SK-N-DZ (cell line): ENCODE measurements around the gene TAS1R2.
A peak's percentile ranks its signal among the peaks of the same experiment; 100 is the strongest.
"Not testable (repeated sequence)": the region's sequence is repeated elsewhere in the genome, so short reads cannot be mapped to it uniquely, and the experiment has no call there.

Experiments used
- DNase-seq: peaks from one replicate; pipeline ENCODE4 v3.0.0-alpha.2; 2015; ENCODE audit warnings: low spot score

The TAS1R2 gene

DNA sequence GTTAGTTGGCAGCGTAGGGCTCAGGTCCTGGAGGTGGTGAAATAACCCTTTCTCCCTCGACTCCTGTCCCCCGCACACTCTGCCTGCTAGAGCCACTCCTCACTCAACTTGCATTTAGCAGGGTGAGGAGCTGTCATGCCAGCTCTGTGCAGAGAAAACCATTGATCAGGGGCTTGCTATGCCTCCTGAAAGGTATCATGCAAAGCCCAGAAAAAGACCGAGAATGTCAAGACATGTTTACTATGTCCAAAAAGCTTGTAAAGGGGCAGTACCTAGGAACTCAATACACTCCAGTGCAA is 24.9 kb upstream of the TAS1R2 start:
- no peak for DNase-seq

DNA sequence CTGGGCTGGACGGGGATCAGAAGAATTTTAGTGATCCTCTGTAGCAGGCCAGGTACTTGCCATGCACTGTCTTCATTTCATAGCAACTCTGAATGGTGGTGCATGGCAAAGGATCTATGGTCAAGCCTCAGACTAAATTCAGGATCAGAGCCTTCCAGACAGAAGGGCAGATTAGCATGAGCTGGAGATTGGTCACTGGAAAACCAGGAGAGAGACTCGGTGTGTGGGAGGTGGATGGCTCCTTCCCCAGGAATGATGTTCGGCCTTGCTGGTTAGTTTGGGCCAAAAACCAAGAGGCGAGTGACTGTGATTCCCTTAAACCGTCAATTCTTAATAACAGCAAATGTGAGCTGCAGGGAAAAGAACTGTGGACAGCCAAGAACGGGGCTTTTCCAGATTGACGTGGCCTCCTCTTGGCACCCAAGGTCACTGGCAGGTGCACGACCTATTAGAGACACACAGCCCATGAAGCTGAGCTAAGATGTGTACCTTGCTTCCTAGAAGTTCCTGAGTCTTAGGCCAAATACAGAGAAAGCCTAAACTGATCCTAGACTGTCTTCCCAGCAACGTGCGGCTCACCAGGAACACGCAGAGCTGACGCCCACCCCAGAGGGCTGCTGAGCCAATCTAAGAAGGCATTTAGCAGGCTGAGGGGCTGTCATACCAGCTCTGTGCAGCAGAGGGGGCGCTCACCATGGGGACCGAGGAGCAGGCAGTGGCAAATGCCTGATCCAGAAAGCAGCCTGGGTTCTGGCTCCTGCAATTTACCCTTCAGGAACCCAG is 24.4 kb upstream of the TAS1R2 start:
- peak; percentile 63 for DNase-seq

DNA sequence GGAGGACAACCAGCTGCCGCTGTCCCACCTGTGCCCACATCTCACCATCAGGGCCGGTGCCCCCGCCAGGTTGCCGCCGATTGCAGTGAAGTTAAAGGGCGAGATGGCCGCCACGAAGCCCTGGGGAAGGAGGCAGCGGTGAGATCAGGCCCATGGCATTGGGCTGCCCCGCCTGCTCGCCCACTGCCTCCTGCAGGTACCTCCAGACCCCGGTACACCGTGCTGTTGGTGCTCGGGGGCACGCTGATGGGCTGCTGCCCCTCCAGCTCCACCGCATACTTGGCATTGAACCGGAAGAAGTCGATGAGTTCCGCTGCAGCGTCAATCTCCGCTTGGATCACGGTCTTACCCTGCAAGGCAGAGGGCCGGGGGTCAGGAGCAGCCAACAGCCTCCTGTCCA is 23.6 kb upstream of the TAS1R2 start:
- no peak for DNase-seq

DNA sequence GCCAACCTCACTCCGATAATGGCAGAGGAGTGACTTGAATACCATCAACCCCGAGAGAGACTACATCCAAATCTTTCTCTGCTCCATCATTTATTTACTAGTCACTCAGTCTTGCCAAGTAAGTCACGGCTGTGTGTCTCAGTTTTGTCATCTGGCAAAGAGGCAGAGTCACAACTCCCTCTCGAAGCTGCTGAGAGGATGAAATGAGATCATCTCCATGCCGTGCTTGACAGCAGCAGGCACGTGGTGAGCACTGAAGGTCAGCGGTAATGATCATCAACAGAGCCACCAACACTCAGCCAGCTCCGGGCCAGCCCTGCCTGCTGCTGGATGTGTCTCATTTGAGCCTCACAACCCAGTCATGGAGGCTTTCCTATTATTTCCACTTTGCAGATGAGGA is 23.0 kb upstream of the TAS1R2 start:
- no peak for DNase-seq

DNA sequence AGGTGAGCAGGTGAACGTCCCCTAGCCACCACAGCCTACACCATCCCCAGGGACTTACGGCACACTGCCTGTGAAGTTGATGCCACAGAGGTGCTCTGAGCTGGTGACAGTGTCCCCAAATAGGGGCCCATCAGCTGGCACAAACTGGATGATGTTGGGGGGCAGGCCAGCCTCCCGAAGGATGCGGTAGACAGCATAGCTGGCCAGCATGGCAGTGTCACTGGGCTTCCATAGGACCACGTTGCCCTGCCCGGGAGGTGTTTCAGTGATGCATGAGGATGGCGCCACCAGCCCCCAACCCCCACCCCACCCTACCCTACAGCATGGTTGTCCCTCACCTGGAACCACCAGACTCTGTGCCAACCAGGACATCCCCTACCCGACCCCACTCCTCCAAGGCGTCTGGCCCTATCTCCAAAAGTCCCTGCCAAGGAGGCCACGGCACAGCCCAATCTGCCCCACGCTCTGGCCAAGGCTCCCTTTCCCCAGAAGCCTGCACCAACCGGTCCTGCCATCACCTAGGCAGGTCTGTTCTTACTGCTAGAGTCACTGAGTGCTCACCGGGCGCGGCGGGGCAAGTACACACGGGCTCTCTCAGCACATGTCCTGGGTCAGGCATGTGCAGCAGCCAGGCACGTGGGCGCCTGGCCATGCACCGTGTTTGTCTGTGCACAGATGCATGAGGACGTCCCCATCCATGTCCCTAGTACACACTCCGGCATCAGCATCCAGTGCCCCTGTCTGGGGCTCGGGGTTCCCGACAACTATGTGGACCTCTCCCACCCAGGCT is 22.4 kb upstream of the TAS1R2 start:
- no peak for DNase-seq

DNA sequence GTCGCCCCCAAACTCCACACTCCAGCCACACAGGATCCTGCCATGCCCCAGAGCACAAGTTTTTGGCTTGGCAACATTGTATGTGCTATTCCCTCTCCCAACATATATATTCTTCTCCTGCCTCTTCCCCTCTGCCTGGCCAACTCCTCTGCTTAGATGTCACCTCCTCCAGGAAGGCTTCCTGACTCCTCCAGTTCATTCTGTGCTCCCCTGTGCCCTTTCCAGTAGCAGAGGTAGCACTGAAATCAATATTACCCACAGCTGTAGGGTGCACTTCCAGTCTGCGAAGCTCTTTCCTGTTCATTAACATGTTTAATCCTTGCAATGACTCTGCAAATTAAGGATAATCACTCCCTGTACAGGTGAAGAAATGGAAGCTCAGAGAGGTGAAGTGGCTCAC is 21.7 kb upstream of the TAS1R2 start:
- DNase-seq: no peak

DNA sequence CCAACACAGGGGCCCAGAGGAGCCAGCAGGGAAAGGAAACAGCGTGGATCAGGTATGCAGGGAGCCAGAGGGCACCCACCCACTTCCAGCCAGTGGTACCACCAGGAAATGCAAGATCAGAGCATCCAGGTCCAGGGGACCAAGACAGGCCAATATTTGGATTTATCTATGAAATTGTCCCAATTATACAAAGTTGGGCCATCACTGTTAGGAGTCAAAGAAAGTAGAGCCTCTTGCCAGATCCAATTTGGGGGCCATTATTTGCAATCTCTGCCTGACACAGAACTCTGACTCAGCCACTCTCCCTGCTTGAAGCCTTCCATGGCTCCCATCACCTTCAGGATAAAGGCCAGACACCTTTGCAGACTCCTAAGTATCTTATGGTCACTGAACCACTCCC is 21.1 kb upstream of the TAS1R2 start:
- no peak for DNase-seq

DNA sequence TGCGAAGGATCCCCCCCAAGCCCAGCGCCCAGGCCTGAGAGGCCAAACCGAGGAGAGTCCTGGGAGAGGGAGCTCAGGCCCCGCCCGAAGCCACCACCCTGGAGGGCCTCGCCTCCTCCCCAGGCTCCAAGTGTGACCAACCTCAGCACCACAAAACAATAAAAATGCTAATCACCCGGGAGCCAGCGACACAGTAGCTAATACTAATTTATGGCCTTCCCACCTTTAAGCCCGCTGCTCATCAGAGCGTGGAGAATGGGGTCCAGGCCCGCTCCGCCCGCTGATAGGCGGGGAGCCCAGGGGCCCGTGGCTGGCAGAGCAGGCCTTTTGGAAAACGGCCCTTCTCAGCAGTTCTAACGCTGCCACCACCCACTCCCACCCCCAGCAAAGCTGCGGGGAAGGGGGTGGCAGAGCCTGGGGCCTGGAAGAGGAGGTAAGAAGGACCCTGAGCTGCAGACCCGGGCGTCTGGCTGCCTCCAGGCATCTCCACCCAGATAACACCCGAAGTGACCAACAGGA is 20.4 kb upstream of the TAS1R2 start:
- DNase-seq: peak; percentile 57

DNA sequence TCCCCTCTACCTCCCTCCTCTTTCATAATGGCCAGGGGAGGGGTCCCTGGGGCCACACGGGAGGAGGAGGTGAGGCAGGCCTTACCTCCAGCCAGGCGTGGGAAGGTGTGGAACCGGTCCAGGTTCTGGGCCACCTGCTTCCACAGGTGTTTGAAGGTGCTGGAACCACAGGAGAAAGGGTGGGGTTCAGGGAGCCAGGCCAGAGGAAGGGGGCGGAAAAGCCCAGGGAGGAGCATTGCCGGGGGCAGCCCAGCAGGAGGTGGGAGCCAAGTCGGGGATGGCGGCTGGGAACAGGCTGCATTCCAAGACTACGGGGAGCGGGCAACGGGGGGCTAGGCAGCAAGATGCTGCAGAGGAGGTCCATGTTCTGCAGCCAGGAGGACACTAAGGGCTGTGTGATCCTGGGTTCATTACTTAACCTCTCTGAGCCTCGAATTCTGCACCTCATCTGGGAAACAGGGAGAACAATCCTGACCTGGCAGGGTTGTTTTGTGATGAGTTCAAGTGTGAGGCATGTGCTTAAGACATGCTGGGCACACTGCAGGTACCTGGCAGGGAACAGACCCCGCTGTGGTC is 19.8 kb upstream of the TAS1R2 start:
- no peak for DNase-seq

DNA sequence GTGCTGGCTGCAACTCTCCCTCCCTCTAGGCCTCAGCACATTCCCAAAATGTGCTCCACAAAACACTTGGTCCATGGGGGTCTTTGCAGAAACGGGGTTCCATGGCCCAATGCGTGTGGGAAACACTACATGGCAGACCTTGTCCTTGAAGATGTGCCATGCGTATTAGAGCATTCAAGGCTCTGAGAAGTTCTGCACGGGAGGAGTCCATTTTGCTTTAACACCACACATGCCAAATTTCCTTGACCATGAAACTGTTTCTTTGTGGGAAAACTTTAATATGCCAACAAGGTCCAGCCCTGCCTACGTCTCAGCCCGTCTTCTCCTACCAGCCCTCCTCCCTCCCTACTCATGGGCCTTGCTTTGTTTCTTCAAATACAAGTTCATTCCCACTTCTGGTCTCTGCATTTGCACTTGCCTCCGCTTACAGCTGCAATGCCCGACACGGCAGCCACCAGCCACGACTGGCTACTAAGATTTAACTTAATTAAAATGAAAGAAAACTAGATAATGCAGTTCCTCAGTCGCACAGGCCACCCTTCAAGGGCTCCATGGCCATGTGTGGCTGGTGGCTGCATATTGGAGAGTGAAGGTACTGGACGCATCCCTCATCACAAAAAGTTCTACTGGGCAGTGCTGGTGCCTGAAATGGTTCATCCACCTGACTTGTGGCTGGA is 19.2 kb upstream of the TAS1R2 start:
- DNase-seq: peak; percentile 80

DNA sequence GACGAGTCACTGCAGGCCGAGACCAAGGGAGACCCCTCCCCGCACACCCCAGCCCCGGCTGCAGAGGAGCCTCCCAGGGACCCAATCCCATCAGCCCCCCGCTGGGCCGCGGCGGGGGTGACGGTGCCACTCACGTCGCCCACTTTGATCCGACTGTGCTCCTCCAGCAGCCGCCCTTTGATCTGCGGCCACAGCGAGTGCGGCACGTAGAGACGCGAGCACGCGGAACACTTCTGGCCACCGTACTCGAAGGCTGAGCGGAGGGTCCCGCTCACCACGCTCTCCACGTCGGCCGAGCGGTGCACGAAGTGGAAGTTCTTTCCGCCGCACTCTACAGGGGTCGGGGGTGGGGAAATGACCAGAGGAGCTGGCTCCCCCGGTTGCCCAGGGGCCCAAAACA is 17.8 kb upstream of the TAS1R2 start:
- DNase-seq: no peak

DNA sequence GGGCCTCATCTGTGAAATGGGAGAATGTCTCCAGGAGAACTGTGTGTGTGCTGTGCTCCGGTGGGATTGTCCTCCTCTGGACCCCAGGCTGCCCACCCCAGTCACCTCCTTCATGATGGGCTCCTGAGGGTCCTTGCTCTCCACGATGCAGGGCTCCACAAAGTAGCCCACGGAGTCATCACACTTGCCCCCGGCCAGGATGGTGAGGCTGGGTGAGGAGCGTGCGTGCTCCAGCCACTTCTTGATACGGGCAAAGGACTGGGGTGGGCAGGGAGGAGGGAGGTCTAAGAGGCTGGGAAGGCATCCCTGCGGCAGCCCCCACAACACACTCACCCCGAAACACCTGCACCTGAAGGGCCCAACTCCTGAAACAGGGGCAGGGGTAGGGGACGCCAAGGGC is 16.8 kb upstream of the TAS1R2 start:
- no peak for DNase-seq

DNA sequence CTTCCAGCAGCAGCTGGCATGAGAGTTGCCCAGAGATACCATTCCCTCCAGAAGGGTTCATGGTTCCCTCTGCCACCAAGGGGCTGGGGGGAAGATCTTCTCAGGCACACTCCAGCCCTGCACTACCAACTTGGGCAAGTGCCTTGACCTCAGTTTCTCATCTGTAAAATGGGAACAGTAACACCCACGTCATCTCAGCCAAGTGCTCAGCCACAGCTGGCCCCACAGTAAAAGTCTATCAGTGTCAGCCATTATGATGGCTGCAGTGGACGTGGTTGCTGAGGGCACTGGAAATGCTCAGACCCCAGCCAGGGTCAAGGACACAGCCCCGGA is 16.3 kb upstream of the TAS1R2 start:
- DNase-seq: no peak

DNA sequence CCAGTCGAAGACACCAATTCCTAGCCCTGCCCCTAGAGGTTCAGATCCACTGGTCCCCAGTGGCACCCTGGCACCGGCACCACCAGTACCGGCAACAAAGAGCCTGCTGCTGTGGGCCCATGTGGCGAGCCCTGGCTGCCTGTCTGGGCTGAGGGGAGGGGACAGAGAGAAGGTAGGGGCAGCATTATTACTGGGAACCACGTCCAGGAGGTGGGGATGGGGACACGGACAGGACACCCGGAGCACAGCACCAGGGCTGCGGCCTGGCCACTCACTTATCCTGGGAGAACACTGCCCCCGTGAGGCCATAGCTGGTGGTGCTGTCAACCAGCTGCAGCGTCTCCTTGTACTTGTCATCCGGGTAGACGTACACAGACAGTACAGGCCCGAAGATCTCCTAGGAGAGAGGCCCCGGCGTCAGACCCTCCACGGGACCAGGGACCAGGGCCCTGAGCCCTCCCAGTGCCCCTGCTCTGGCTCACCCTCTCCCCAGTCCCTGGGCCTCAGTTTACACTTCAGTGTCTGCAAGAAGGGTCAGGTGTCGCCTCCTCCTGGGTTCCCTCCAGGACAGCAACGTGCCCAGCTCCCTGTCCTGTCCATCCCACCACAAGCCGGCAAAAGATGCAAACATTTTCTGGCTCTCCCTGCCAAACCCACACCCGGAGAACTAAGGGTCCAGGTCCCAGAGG is 15.8 kb upstream of the TAS1R2 start:
- peak; percentile 86 for DNase-seq

DNA sequence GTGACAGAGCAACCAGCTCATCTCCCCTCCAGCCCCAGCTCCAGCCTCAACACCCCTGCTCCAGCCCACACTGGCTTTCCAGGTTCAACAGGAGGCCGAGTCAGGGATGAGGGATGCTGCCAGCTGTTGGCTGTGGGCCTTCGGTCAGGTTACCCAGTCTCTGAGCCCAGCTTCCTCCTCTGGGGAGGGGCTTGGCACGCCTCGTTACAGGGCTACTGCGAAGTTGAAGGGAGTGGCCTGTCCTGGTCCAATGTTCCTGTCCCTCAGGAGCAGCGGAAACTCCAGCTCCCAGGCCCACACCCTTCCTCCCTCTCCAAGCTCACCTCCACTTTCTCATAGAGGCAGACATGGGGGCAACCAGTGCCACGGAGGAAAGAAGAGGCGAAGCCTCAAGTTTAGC is 15.1 kb upstream of the TAS1R2 start:
- no peak for DNase-seq

DNA sequence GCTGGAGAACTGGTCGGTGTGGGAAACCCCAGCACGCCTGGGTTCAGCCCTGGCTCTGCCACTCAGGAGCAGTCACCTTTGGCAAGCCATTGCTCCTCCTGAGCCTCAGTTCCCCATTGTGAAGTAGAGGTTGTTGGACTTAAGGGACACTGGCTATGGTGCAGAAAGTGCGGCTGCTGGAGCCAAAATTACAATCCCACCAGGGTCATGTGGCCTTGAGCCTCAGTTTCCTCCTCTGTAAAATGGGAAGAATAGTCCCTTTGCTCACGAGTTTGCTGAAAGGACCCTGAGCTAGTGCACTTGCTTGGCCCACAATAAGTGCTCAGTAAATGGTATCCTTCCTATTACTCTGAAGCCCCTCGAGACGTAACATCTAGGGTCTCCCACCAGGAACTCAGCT is 14.6 kb upstream of the TAS1R2 start:
- no peak for DNase-seq

DNA sequence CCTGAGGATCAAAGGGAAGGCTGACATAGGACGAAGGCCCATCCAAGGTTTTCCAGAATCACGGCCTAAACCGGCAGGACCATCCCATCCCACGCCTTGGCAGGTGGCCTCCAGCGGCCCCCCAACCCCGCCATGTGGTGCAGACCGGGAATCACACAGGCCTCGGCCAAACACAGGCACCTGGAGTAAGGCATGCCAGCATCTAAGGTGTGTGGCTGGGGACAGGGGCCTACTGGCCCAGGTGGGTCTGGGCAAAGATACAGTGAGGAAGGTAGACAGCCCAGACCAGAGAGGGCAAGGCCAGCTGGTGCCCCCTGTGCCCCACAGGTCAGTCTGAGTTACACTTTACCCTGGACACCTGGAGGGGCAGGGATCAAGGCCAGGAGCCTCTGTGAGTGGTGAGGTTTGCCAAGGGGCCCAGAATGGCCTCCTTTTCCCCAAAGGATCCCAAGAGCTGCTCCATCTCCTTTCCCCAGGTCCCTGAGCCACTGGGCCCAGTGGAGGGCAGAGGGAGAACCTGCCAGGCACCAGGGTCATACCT is 12.7 kb upstream of the TAS1R2 start:
- no peak for DNase-seq

DNA sequence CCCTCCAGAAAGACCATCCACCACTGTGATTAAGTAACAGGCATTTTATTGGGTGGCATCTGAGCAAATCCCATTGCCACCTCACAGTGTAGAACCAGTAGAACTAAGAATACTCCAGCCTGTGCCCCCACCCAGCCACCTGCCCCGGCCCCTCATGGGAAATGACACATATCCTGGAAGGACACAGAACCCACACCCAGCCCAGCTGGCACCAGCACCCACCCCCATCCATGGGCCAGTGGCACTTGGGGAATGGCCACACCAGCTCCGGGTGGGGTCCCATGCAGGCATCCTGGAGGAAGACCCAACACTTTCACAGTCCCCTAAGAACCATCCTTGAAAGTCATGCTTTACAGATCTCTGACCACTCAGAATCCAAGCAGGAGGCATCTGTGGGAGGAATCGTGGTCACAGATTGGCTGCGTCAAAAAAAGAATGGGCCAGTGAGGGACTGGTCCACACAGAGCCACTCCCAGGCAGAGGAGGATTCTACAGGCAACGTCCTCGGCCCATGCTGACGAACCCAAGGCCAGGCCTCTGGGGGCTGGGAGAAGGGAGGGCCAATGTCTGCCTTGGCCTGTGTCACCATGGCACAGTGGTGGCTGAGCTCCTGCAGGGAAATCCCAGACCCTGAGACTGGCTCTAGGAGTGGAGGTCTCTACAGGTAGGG is 12.1 kb upstream of the TAS1R2 start:
- no peak for DNase-seq

DNA sequence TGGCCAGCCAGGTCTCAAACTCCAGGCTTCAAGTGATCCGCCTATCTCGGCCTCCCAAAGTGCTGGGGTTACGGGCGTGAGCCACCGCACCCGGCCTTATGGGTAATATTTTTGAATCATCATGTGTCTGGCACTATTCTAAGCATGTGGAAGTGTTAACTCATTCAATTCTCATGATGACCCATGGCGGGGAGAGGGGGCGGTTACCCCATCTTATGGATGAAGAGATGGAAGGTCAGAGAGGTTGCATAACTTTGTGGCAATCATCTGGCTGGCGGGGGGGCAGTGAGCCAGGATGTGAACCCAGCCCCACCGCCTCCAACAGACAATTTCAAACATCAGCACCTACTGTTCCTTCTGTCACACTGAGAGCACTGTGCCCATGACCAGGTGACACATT is 11.5 kb upstream of the TAS1R2 start:
- DNase-seq: no peak

DNA sequence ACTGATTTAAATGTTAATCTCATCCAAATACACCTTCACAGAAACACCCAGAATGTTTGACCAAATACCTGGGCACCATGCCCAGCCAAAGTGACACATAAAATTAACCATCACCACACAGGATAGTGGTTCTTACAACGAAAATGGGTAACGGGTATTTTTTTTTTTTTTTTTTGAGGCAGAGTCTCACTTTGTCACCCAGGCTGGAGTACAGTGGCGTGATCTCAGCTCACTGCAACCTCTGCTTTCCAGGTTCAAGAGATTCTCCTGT is 11.1 kb upstream of the TAS1R2 start:
- not testable (repeated sequence) for DNase-seq
